Hepatocyte (in vitro differentiated cells): ENCODE results near the gene CDK5R1. TPM values are rescaled to one million over a fixed set of nuclear protein-coding genes. Genes with fewer than 3 reads are reported as not detected.

Experiments
- DNase-seq: peaks from one replicate; pipeline ENCODE4 v3.0.0-alpha.2; 2016; ENCODE audit warnings: low spot score
- H2AFZ ChIP-seq: fragments of 200-600 bp; sonication (generic); 2 replicates; pipeline ENCODE4 v1.6.0; 2016; ENCODE audit warnings: antibody characterized with exemption, mild to moderate bottlenecking
- H3K27ac ChIP-seq: fragments of 200-600 bp; sonication (generic); 2 replicates; pipeline ENCODE4 v1.5.1; 2016; ENCODE audit warnings: mild to moderate bottlenecking
- H3K27me3 ChIP-seq: fragments of 200-600 bp; sonication (generic); 2 replicates; pipeline ENCODE4 v1.6.1; 2016
- H3K36me3 ChIP-seq: fragments of 200-600 bp; sonication (generic); replicated peaks from 2 replicates; pipeline ENCODE4 v1.5.1; 2016; ENCODE audit warnings: low read depth; ENCODE audit not compliant: insufficient read depth
- H3K4me1 ChIP-seq: fragments of 200-600 bp; sonication (generic); 2 replicates; pipeline ENCODE4 v1.5.1; 2016; ENCODE audit warnings: mild to moderate bottlenecking, moderate library complexity; ENCODE audit not compliant: insufficient read depth
- H3K4me2 ChIP-seq: fragments of 200-600 bp; sonication (generic); 2 replicates; pipeline ENCODE4 v1.6.0; 2016
- H3K4me3 ChIP-seq: fragments of 200-600 bp; sonication (generic); 2 replicates; pipeline ENCODE4 v1.5.1; 2016; ENCODE audit warnings: mild to moderate bottlenecking
- H3K79me2 ChIP-seq: fragments of 200-600 bp; sonication (generic); 2 replicates; pipeline ENCODE4 v1.6.0; 2017; ENCODE audit warnings: mild to moderate bottlenecking
- H3K9me2 ChIP-seq: fragments of 200-600 bp; sonication (generic); replicated peaks from 2 replicates; pipeline ENCODE4 v1.6.0; 2017; ENCODE audit warnings: mild to moderate bottlenecking; ENCODE audit not compliant: insufficient read depth
- H3K9me3 ChIP-seq: fragments of 200-600 bp; sonication (generic); 2 replicates; pipeline ENCODE4 v1.5.1; 2016; ENCODE audit warnings: low read depth, mild to moderate bottlenecking
- H4K20me1 ChIP-seq: fragments of 200-600 bp; sonication (generic); 2 replicates; pipeline ENCODE4 v1.6.0; 2016; ENCODE audit warnings: mild to moderate bottlenecking; ENCODE audit not compliant: insufficient read depth, poor library complexity, severe bottlenecking
- EZH2 ChIP-seq: fragments of 200-600 bp; sonication (generic); IDR thresholded peaks from 2 replicates; pipeline ENCODE4 v1.6.1; 2016; ENCODE audit warnings: antibody characterized with exemption, mild to moderate bottlenecking, borderline replicate concordance
- EZH2phosphoT487 ChIP-seq: fragments of 200-600 bp; sonication (generic); IDR thresholded peaks from one replicate; pipeline ENCODE4 v1.6.1; 2018; ENCODE audit warnings: antibody characterized with exemption, mild to moderate bottlenecking, low read depth, moderate library complexity; ENCODE audit not compliant: unreplicated experiment, severe bottlenecking
- WGBS: methylation state at CpG from one replicate; pipeline ENCODE4 v1.1.6; 2016; ENCODE audit warnings: low lambda C conversion rate; ENCODE audit errors: missing lambda C conversion rate; 5-methylcytosine and 5-hydroxymethylcytosine counted together
- polyA plus RNA-seq: library from polyadenylated mRNA; unstranded; fragments of >200 nt; fragmentation: Nextera tagmentation; extraction: Ambion mirVana; gene quantifications from 2 replicates; pipeline ENCODE4 v1.2.1, GENCODE V29; 2016
- total RNA-seq: library from RNA; depleted of rRNA; stranded (reverse); fragments of >200 nt; gene quantifications from 2 replicates; pipeline ENCODE4 v1.2.3, GENCODE V29; 2014
- TF ChIP-seq, protein P1 (sequence below): fragments of 200-600 bp; sonication (generic); IDR thresholded peaks from 2 replicates; pipeline ENCODE4 v1.5.1; 2016; ENCODE audit warnings: antibody characterized with exemption, mild to moderate bottlenecking; ENCODE audit not compliant: poor library complexity

Gene CDK5R1
- total RNA-seq, result 1.1 and 1.3 TPM in 2 replicates
- polyA plus RNA-seq, result 0.80 and 1.0 TPM in 2 replicates

DNA sequence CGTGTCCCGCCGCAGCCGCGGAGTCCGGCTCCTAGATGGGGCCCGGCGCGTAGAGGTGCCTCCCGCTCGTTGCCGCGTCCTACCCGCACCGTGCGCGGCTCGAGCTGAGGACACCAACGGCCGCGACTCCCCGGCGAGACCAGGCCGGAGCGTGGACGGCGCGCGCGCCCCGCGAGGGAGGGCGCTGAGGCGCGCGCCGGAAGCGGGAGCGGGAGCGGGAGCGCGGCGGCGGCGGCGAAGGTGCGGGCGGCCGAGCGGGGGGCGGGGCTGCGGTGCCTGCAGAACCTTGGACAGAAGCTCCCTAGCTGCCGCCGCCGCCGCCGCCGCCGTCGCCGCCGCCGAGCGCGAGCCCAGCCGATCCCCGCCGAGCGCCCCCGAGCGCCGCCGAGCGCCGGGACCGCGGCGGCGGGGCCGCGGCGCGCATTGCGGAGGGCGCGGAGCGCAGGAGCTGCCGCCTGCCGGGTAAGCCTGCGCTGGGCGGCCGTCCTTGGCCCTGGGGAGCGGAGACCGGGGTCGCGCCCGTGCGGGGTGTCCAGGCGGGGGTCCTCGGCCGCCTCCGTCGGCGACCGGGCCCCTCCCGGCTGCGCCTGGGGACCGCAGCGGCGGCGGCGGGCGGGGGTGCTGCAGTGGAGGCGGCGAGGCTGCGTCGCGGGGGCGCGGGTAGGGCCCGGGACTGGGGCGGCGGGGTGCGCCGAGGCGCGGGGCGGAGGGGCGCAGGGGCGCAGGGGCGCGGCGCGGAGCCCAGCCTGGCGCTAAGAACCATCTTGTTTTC is at the start of gene CDK5R1:
Gene CDK5R1, plus strand, starts transcription at position 293 of the 772 bp plus-strand sequence. CDS start 628 bp downstream, outside the sequence.
- Histone ChIP-seq H3K4me2 (peak within 1 kb of the TSS; percentile 97), H3K4me1 (peaks cover 7% of the 10 kb centered on the region), H3K27me3 (no peaks in the 10 kb centered on the region), H4K20me1 (no peaks in the 10 kb centered on the region), H3K9me2 (no peaks in the 10 kb centered on the region), H2AFZ (peak within 1 kb of the TSS; percentile 74), H3K9me3 (no peaks in the 10 kb centered on the region), H3K27ac (peak within 1 kb of the TSS; percentile 73), H3K36me3 (no peaks in the 10 kb centered on the region), H3K79me2 (no peaks in the 10 kb centered on the region), H3K4me3 (peak within 1 kb of the TSS; percentile 67)
- 0% methylated on average over 19 of the region's 135 CpGs for WGBS
- TF ChIP-seq, protein P1, sequence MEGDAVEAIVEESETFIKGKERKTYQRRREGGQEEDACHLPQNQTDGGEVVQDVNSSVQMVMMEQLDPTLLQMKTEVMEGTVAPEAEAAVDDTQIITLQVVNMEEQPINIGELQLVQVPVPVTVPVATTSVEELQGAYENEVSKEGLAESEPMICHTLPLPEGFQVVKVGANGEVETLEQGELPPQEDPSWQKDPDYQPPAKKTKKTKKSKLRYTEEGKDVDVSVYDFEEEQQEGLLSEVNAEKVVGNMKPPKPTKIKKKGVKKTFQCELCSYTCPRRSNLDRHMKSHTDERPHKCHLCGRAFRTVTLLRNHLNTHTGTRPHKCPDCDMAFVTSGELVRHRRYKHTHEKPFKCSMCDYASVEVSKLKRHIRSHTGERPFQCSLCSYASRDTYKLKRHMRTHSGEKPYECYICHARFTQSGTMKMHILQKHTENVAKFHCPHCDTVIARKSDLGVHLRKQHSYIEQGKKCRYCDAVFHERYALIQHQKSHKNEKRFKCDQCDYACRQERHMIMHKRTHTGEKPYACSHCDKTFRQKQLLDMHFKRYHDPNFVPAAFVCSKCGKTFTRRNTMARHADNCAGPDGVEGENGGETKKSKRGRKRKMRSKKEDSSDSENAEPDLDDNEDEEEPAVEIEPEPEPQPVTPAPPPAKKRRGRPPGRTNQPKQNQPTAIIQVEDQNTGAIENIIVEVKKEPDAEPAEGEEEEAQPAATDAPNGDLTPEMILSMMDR, result no peak
- no peak for TF ChIP-seq EZH2phosphoT487
- TF ChIP-seq EZH2, result no peak
- peak; percentile 91 for DNase-seq

DNA sequence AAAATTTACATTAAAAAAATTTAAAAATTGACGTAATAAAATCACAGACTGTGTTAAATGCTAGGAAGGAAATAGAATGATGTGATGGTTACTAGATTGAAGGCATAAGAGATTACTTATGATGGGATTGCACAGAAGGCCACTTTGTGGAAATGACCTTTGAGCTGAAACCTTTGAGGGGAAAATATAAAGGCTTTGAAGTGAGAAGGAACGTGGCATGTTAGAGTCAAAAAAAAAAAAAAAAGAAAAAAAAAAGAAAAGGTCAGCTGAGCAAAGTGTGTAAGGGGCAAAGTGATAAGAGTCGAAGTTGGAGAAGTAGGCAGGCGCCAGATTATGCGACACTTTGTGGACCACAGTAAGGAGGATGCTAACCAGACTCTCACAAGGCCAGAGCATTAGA is 46.1 kb upstream of the CDK5R1 start:
- H3K4me1 ChIP-seq, result peaks cover 3% of the 10 kb centered on the region
- DNase-seq, result no peak
- H4K20me1 ChIP-seq, result peaks cover 4% of the 10 kb centered on the region
- WGBS, result 55% methylated on average over 5 of the region's 5 CpGs
- no peaks in the 10 kb centered on the region for H3K27me3 ChIP-seq
- H3K79me2 ChIP-seq, result peaks cover 12% of the 10 kb centered on the region
- no peaks in the 10 kb centered on the region for H3K9me3 ChIP-seq
- no peaks in the 10 kb centered on the region for H3K36me3 ChIP-seq
- no peak overlapping the region for H3K4me3 ChIP-seq
- no peak overlapping the region for H3K4me2 ChIP-seq
- no peak overlapping the region for H2AFZ ChIP-seq
- no peak overlapping the region for H3K27ac ChIP-seq
- no peak for TF ChIP-seq EZH2
- TF ChIP-seq EZH2phosphoT487, result no peak
- TF ChIP-seq, protein P1, result no peak
- H3K9me2 ChIP-seq, result no peaks in the 10 kb centered on the region

DNA sequence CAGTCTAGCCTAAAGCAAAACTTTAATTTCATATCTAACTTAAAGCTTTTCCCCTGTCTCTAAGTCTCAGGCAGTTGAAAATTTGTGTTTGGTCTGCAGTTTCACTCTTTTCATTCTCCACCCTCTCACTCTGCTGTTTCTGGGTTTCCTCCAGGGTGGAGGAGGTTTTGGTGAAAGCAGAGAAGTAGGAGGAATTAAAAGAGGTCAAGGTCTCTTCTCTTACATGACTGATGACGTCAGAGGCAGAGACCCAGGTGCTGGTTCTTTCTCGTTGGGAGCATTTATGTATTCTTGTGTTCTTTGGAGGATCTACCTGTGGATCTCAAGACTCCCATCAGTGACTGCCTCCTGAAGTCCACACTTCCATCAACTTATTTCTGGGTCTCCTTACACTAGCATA is 44.9 kb upstream of the CDK5R1 start:
- Histone ChIP-seq H3K9me3 (no peaks in the 10 kb centered on the region), H3K4me3 (no peak overlapping the region), H3K9me2 (no peaks in the 10 kb centered on the region), H3K27me3 (no peaks in the 10 kb centered on the region), H4K20me1 (peaks cover 12% of the 10 kb centered on the region), H3K79me2 (peaks cover 24% of the 10 kb centered on the region), H3K27ac (no peak overlapping the region), H3K36me3 (no peaks in the 10 kb centered on the region), H3K4me2 (no peak overlapping the region), H3K4me1 (peaks cover 13% of the 10 kb centered on the region), H2AFZ (no peak overlapping the region)
- 69% methylated on average over 2 of the region's 2 CpGs for WGBS
- no peak for DNase-seq
- TF ChIP-seq, protein P1, result no peak
- no peak for TF ChIP-seq EZH2phosphoT487
- TF ChIP-seq EZH2, result no peak
